Activated CD4-positive, alpha-beta T cell treated with anti-CD3 and anti-CD28 coated beads, Interleukin-2, Interleukin-6, amounts not matched to agents 100 ng/mL and 50 ng/mL, durations not matched to agents 16 hours and 8 hours (primary cell): ENCODE measurements around the gene MRGPRG.

Source experiments
- DNase-seq: peaks from one replicate; pipeline ENCODE4 v3.0.0-alpha.2; 2020

MRGPRG gene

DNA sequence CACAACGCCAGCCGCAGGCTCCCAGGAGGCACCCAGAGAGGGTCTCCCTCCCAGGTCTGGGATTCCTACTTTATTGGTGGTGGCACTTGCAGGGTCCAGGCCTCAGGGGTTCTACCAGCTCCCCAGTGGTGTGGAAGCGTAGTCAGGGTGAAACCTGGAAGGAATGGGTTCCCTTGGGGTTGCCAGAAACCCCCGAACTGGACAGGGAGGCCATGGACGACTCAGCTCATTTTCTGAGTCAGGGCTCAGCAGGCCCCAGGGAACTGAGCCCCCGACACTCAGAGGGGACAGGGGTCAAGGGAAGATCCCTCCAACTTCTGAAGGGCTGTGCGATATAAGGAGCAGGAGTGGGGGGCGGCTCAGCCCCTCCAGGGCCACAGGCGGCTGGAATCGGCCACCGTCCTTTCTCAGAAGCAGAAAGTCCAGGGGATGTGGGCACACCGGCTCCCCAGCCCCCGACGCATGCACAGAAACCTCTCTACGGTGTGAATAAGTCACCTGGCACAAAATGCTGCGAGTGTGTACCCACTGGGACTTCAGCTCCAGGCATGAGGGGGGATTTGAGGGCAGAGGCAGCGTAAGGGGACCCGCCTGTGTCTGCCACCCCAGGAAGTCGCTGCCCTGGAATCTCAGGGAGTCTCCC is 25.1 kb downstream of the MRGPRG start:
- no peak for DNase-seq

DNA sequence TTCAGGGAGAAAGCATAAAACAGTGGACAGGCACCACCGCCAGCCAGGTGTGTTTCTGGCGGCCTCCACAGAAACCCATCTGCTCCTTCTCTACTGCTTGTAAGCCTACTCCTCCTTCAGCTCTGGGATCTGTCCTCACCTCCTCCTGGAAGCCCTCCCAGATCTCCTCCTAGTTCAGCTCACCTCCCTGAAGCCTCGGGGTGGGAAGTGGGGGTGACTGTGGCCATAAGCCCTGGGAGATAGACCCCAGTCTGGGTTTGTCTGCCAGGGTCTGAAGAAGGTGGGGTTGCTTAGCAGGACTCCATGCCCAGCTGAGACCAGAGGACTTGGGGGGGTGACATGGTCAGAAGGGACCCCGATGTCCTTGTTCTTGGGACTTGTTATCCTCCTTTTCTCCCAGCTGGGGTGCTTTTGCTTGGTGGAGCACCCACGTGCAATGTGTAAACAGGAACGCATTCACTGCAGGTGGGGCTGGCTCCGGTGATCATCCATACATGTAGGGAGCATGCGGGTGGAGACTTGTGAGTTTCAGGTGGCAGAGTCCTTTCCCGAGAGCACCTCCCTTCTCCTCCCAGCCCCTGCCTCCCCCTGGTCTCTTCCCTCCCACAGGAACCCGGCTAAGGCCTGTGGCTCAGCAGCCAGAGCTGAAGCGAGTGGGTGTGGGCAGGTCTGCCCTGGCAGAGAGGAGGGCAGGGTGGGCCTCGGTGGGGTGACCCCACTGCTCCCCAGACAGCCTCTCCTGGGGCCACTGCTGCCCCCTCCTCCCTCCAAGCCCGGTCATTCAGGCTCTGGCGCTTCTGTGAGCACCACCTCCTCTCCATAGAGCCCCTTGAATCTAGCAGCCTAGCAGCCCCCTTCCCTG is 25.9 kb downstream of the MRGPRG start:
- DNase-seq, result no peak

DNA sequence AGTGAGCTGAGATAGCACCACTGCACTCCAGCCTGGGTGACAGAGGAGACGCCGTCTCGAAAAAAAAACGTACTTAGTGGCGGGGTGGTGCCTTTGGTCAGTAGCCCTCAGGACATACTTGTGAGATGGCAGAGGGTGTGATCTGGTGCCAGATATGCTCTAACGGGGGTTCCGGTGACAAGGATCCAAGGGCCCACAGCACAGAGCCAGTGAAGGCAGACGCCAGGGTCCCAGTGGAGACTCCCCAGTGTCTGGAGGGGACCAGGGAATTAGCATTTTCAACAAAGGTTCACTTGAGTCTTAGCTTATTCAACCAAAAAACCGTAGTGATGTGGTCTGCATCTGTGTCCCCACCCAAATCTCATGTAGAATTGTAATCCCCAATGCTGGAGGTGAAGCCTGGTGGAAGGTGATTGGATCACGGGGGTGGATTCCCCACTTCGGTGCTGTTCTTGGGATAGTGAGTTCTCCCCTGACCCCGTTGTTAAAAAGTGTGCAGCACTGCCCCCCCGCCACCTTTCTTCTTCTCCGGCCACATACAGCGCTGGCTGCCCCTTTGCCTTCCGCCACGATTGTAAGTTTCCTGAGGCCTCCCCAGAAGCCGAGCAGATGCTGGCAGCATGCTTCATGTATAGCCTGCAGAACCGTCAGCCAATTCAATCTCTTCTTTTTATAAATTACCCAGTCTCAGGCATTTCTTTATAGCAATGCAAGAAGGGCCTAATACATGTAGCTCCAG is 26.9 kb downstream of the MRGPRG start:
- DNase-seq, result no peak

DNA sequence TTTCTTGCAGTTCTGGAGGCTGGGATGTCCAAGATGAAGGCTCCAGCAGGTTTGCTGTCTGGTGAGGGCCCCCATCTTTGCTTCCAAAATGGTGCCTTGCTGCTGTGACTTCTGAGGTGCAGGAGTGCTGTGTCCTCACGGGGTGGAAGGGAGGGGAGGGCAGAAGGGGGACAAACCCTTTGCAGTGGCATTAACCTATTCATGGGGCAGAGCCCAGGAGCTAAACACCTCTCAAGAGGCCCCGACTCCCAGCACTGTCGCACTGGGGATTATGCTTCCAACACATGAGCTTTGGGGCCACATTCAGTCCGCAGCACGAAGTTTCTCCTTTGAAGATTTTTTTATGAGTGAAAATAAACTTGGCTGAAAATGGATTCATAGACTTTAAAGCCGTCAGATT is 28.0 kb downstream of the MRGPRG start:
- DNase-seq, result no peak

DNA sequence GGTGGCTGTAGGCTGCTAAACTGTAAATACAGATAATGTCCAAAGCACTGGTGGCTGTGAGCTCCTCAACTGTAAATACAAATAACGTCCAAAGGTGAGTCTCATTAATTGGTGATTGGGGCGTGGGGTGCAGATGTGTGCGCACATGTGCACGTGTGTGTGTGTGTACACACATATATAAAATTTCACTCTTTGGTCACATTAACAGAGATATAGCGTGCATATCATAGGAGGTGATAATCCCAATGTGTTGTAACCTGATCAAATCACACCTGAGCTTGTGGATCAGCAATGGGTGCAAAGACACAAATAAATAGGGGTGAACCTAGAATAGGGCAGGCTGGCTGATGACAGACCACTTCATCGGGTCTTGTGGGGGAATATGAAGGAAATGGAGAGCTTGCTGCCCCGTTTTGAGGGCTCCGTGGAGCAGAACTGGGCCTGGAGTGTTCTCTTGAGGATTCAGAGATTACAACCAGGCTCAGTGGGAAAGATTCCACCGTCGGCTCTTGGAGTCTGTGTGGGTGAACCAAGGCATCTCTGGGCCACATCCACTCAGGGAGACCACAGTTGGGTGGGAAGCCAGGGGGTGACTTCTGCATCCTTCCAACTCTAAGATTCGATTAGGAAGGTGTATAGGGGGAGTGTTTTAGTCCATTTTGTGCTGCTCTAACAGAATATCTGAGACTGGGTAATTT is 28.6 kb downstream of the MRGPRG start:
- no peak for DNase-seq

DNA sequence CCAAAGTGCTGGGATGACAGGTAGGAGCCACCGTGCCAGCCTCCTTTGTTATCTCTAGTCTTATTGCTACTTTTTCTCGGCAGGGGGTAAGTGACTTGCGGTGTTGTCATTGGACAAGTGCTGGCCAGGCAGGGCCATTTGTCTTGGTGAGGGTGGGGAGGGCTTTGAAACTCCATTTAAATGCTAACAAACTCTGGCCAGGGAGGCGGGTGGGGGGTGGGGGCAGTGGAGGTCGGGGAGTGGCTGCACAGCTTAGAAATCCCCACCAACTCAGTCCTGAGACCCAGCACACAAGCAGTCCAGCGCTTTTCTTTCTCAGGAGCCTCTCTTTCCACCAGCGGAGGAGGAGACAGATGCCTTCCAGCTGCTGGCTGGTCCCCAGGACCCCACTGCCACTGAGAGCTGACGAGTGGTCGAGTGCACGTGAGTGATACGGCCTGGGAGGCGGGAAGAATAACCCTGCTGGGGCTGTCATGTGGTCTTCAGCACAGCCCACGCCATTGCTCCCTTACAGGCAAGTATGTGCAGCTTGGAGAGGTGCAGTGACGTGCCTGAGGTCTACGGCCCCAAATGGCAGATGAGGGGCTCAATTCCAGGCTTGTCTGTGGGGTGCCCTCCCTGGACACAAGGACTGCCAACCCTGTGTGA is 29.3 kb downstream of the MRGPRG start:
- no peak for DNase-seq

DNA sequence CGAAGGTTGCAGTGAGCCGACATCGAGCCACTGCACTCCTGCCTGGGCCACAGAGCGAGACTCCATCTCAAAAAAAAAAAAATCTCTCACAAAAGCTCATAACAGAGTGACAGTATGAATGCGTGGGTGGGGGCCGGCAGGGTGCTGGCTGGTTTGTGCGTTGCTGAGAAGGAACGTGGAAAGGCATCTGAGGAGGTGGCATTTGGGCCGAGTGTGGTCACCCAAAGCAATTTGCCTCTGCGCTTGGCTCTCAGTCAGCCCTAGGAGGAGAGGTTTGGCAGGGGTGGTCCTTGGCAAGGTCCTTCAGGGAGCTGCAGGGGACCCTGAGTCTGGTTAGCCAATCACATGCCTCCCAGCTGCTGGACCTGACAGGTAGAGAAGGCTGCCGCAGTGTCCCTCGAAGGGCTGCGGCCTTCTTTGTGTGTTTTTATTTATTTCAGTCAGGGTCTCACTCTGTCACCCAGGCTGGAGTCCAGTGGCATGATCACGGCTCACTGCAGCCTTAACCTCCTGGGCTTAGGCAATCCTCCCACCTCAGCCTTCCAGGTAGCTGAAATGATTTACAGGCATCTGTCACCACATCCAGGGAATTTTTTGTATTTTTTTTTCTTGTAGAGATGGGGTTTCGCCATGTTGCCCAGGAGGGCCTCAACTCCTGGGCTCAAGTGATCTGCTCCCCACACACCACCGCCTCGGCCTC is 30.0 kb downstream of the MRGPRG start:
- no peak for DNase-seq

DNA sequence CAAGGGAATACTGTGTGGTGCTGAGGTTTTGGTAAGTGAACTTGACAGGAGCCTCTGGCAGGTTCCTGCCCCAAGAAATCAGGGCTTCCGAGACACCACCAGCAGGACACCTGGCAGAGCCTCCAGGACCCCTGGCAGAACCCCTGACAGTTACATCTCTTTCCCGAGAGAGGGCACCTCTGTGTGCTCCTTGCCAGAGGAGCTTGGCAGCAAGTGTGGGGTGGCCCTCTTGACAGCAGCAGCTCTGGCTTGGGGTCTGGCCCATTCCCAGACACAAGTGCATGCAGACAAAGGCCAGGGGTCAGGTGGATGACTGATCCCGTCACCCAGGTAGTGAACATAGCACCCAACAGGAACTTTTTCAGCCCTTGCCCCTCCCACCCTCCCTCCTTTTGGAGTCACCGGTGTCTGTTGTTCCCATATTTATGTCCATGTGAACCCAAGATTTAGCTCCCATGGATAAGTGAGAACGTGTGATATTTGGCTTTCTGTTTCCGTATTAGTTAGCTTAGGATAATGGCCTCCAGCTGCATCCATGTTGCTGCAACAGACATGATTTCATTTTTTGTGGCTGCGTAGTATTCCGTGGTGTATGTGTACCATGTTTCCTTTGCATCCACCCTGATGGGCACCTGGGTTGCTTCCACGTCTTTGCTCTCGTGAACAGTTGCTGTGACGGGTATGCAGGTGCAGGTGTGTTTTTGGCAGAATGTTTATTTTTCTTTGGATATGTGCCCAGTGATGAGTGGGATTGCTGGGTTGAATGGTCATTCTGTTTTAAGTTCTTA is 32.3 kb downstream of the MRGPRG start:
- DNase-seq, result no peak

DNA sequence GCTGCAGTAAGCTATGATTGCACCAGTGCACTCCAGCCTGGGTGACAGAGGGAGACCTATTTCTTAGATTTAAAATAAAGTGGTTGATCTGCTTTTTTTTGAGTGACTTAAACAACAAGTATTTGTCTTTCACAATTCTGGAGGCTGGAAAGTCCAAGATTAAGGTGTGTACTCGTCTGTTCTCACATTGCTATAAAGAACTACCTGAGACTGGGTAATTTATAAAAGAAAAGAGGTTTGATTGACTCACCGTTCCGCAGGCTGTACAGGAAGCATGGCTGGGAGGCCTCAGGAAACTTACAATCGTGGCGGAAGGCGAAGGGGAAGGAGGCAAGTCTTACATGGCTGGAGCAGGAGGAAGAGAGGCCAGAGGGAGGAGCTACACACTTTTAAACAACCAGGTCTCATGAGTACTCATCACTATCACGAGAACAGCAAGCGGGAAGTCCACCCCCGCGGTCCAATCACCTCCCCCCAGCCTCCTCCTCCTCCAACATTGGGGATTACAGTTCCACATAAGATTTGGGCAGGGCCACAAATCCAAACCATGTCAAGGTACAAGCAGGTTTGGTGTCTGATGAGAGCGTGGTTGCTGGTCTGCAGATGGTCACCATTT is 33.8 kb downstream of the MRGPRG start:
- no peak for DNase-seq

DNA sequence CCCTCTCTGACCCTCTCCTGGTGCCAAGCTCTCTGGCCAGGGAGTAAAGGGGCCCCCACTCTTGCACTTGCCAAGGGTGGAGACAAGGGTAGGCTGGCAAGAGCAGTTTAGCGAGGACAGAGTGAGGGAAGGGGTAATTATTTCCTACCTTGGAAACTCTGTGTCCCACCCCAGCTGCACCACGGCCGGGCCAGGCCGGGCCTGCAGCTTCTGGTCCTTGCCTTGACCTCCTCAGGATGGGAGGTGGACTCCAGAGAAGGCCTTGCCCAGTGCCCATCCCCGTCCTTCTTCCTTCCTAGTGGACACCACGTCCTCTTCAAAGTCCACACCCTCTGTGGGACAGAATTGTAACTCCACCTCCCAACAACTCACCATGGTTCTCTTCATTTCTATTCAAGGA is 35.1 kb downstream of the MRGPRG start:
- no peak for DNase-seq

DNA sequence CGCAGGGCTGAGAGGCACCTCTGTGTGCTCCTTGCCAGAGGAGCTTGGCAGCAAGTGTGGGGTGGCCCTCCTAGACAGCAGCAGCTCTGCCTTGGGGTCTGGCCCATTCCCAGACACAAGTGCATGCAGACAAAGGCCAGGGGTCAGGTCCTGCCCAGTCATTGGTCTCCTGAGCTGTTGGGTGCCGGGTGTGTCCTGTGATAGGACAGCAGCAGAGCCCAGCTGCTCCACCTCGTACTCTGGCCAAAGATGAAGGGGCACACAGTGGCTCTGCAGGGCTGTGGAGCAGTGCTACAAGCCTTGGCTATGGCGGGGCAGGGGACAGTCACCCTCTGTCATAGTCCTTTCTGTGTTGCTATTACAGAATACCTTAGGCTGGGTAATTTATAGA is 36.2 kb downstream of the MRGPRG start:
- DNase-seq, result no peak

DNA sequence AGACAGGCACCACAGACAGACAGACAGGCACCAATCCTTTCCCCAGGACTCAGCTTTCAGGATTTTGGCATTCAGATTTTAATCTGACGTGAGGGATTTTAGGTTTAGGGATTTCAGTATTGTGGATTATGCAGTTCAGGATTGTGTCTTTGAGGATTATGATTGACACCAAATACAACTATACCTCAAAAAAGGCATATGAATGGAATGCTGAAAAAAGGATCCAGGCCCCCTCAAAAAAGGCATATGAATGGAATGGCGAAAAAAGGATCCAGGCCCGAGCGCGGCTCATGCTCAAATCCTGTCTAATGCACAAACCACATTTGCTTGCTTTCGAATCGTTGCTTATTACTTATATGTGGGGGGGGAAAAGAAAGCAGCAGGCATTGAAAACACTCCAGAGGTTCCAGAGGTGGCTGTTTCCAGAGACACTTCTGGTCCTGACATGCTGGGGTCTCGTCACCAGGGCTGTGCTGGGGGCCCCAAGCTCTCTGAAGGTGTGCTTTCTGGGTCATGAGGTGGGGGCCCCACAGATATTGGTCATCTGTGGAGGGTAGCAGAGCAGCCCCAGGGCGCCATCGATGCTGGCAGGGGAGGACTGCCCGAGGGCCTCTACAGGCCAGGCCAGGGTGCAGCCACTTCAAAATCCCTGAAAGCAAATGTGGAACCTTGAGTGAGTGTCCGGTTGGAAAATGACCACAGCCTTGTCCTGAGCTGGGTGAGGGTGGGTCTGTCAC is 36.7 kb downstream of the MRGPRG start:
- DNase-seq, result no peak

DNA sequence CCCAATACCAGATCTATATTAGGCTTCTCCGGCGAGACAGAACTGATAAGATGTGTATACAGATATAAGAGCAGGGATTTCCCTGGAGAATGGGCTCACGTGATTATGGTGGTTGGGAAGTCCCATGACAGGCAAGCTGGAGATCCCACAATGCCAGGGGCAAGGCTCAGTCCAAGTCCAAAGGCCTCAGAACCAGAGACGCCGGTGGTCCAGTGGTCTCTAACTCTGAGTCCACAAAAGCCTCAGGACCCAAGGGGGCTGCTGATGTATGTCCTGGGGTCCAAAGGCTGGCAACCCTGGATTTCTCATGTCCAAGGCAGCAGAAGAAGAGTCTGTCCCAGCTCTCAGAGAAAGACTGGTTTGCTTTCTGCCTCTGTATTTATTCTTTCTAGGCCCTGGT is 37.7 kb downstream of the MRGPRG start:
- no peak for DNase-seq

DNA sequence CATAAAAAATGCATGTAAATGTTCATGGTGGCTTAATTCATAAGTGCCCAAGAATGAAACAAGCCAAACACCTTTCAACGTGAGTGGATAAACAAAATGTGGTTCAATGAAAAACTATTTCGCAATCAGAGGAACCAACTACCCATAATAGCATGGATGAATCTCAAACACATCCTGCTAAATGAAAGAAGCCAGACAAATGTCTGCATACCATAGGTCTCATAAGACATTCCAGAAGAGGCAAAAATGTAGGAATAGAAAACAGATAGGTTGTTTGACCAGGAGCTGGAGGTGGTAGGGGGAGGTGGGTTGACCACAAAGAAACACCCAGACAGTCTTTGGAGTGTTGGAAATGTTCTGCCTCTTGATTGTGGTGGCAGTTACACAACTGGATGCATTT is 40.3 kb downstream of the MRGPRG start:
- no peak for DNase-seq

DNA sequence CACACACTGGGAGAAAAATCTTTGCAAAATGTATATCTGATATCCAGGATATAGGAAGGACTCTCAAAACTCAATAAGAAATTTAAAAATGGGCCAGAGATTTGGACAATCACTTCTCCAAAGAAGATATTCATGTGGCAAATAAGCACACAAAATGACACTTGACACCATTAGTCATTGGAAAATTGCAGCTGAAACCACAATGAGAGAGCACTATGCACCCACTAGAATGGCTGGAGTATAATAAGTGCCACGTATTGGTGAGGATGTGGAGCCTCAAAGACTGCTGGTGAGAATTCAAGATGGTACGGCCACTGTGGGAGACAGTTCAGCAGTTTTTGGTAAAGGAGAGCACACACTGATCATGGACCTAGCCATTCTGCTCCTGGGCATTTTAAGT is 40.7 kb downstream of the MRGPRG start:
- DNase-seq, result no peak

DNA sequence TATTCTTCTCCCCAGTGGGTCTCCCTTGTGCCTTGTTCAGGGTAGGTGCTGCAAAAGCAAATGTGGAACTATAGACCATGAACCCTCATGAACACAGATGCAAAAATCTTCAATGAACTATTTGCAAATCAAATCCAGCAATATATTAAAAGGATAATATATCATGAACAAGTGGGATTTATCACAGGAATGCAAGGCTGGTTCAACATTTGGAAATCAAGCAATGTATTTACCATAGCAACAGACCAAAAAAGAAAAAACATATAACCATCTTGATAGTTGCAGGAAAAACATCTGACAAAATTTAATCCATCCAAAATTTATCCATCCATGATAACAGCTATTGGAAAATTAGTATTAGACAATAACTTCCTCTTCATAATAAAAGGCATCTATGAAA is 42.1 kb downstream of the MRGPRG start:
- no peak for DNase-seq

DNA sequence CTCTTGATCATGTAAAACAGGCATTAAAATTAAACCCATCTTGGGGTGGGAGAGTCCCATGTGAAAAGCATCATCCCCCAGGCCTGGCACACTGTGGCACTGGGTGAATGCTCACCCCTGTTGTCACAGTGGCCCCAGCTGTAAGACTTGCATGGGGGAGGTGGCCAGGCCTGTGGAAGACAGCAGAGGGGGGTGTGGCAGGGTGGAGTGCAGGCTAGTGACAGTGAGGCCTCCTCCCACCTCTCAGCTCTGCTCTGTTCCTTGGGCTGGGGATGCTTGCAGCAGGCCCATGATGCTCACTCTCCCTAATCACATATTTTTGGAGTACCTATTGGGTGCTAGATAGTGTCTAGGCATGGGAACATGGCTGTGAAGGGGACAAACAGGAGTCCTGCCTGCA is 43.4 kb downstream of the MRGPRG start:
- no peak for DNase-seq

DNA sequence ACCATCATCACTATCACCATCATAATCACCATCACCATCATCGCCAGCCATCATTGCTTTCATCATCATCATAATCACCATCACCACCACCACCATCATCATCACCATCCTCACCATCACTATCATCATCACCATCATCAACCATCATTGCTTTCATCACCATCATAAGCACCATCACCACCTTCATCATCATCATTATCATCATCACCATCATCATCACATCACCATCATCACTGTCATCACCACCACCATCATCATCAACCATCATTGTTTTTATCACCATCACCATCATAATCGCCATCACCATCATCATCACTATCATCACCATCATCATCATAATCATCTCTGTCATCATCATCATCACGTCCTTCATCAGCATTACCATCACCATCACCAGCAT is 44.2 kb downstream of the MRGPRG start:
- DNase-seq, result no peak

DNA sequence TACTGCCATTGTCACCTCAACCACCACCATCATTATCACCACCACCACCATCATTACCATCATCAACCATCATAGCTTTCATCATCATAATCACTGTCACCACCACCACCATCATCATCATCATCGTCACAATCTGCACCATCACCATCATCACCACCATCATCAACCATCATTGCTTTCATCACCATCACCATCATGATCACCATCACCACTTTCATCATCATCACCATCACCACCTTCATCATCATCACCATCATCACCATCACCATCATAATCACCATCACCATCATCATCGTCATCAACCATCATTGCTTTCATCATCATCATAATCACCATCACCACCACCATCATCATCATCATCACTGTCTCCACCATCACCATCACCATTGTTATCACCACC is 44.8 kb downstream of the MRGPRG start:
- no peak for DNase-seq

DNA sequence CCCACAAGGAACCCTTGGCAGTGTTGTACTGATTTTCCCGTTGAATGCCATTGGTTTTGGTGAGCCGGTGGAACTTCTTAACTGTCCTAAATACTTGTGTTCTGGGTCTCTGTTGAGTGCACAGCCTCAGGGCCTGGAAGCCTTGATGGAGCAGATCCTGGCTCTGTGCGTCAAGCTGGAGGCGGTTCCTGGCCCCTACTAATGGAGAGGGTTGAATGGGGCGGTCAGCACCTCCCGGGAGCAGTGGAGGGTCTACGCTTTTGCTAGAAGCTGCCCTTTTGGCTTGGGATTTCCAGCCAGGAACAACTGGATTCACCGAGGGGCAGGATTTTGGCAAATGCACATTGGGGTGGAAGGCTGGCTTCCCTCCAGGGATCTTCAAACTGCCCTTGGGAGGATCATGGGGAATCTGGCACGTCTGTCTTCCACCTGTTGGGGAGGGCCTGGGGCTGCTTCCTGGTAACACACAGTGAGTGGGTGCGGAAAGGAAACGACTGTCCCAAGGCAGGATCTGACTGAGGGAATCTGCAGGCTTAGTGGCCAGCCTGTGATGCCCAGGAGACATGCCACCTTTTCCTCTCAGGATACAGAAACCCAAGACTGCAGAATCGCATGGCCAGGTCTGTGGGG is 46.6 kb downstream of the MRGPRG start:
- DNase-seq, result no peak
